ENCODE results near the gene ZNF609. TPM values are rescaled to one million over a fixed set of nuclear protein-coding genes. Genes with fewer than 3 reads are reported as not detected.

The ZNF609 gene
- total RNA-seq, 1 experiment from 2014 or later, result 31.0 TPM

- peaks cover 23 to 26% of the 10 kb centered on the region in 2 experiments; a peak in 3 of 4 replicates for H3K36me3 ChIP-seq (ENCODE audit: control insufficient read depth in 1 of 2, insufficient read depth in 2 of 2, low read length in 2 of 2)
- BruUV-seq (replicated peaks), result no TSS peak
- ATAC-seq (no peak), DNase-seq (ENCODE audit: low read depth, low spot score) (no peak)
- peaks cover 48% of the 10 kb centered on the region for H3K79me2 ChIP-seq (ENCODE audit: insufficient read depth, low read length)
- H3K9ac ChIP-seq (ENCODE audit: low read length), result no peak overlapping the region
- H3K9me3 ChIP-seq (ENCODE audit: control insufficient read depth in 1 of 2, insufficient read depth in 1 of 2, low read depth in 1 of 2, low read length in 2 of 2), result no peaks in the 10 kb centered on the region
- H3K4me3 ChIP-seq (replicated peaks in 1 of 2; ENCODE audit: low read depth in 1 of 2, low read length in 2 of 2), result no peak overlapping the region
- H3K27me3 ChIP-seq (ENCODE audit: insufficient read depth, low read length), result no peaks in the 10 kb centered on the region
- no peak overlapping the region for H3K4me2 ChIP-seq (ENCODE audit: low read length)
- no peaks in the 10 kb centered on the region for H3K9me2 ChIP-seq (ENCODE audit: insufficient read depth)
- no peaks in the 10 kb centered on the region for H3K4me1 ChIP-seq (ENCODE audit: control insufficient read depth in 1 of 2, insufficient read depth in 2 of 2, low read length in 2 of 2)
- H4K20me1 ChIP-seq (ENCODE audit: insufficient read depth), result no peaks in the 10 kb centered on the region; the same call in none of the 2 replicates
- CTCF ChIA-PET, result no interaction called here
- H3K27ac ChIP-seq (ENCODE audit: low read depth, low read length), result no peak overlapping the region
- H2AFZ ChIP-seq (ENCODE audit: low read depth, low read length, poor library complexity, severe bottlenecking), result no peak overlapping the region
- POLR2A ChIA-PET, result no interaction called here
- intact Hi-C loops (cut with micrococcal nuclease), result no loop called here
- TF ChIP-seq ATF3 (IDR thresholded peaks at IDR 0.05), result no peak
- RAD21 ChIA-PET (ENCODE audit: low non-redundant PET in 1 of 2, low total read pairs in 2 of 2, uncharacterized antibody in 2 of 2, unreplicated experiment in 2 of 2), result no interaction called here
Observed at GRCh38 chr15:64502151-64502550, 41.8 kb downstream of the ZNF609 start.

GRCh38 chr15:64502551-64502950, 42.2 kb downstream of the ZNF609 start:
- no peak overlapping the region for H2AFZ ChIP-seq (ENCODE audit: low read depth, low read length, poor library complexity, severe bottlenecking)
- H3K27ac ChIP-seq (ENCODE audit: low read depth, low read length), result no peak overlapping the region
- BruUV-seq (replicated peaks), result no TSS peak

More at GRCh38 chr15:64502551-64502950, 42.2 kb downstream of the ZNF609 start:
- H3K9me2 ChIP-seq (ENCODE audit: insufficient read depth), result no peaks in the 10 kb centered on the region
- TF ChIP-seq YY1 (IDR thresholded peaks at IDR 0.05; ENCODE audit: extremely low read depth, insufficient replicate concordance, low read depth, low read length), result no peak
- no peak for TF ChIP-seq POLR2AphosphoS5 (IDR thresholded peaks at IDR 0.05; ENCODE audit: low read depth, low read length)
- TF ChIP-seq EGR1 (IDR thresholded peaks at IDR 0.05; ENCODE audit: low read depth), result no peak
- TF ChIP-seq RAD21 (IDR thresholded peaks at IDR 0.05; ENCODE audit: low read depth), result no peak
- TF ChIP-seq CEBPB (IDR thresholded peaks at IDR 0.05; ENCODE audit: low read depth), result no peak
- no peak for TF ChIP-seq MAX (IDR thresholded peaks at IDR 0.05)
- TF ChIP-seq ZFX (IDR thresholded peaks at IDR 0.05), result no peak
- TF ChIP-seq POLR2A (IDR thresholded peaks at IDR 0.05; ENCODE audit: borderline replicate concordance, extremely low read depth, insufficient read depth, insufficient read length), result no peak
- TF ChIP-seq ZNF274 (IDR thresholded peaks at IDR 0.05; ENCODE audit: low read depth, low read length), result no peak
- TF ChIP-seq ELF1 (IDR thresholded peaks at IDR 0.05; ENCODE audit: borderline replicate concordance, low read depth), result no peak
- TF ChIP-seq SIN3A (IDR thresholded peaks at IDR 0.05; ENCODE audit: low read depth), result no peak
- no peak overlapping the region for H3K9ac ChIP-seq (ENCODE audit: low read length)
- no peaks in the 10 kb centered on the region for H3K9me3 ChIP-seq (ENCODE audit: control insufficient read depth in 1 of 2, insufficient read depth in 1 of 2, low read depth in 1 of 2, low read length in 2 of 2)
- ChIA-PET POLR2A (no interaction called here), RAD21 (ENCODE audit: low non-redundant PET in 1 of 2, low total read pairs in 2 of 2, uncharacterized antibody in 2 of 2, unreplicated experiment in 2 of 2) (no interaction called here), CTCF (no interaction called here)
- H3K4me2 ChIP-seq (ENCODE audit: low read length), result no peak overlapping the region
- H3K79me2 ChIP-seq (ENCODE audit: insufficient read depth, low read length), result peaks cover 52% of the 10 kb centered on the region
- ATAC-seq (no peak), DNase-seq (ENCODE audit: low read depth, low spot score) (no peak)
- no peak overlapping the region for H3K4me3 ChIP-seq (replicated peaks in 1 of 2; ENCODE audit: low read depth in 1 of 2, low read length in 2 of 2)
- H4K20me1 ChIP-seq (ENCODE audit: insufficient read depth), result no peaks in the 10 kb centered on the region; the same call in none of the 2 replicates
- intact Hi-C loops (cut with micrococcal nuclease), result no loop called here
- H3K4me1 ChIP-seq (ENCODE audit: control insufficient read depth in 1 of 2, insufficient read depth in 2 of 2, low read length in 2 of 2), result no peaks in the 10 kb centered on the region
- no peaks in the 10 kb centered on the region for H3K27me3 ChIP-seq (ENCODE audit: insufficient read depth, low read length)
- peaks cover 23 to 26% of the 10 kb centered on the region in 2 experiments; a peak in 3 of 4 replicates for H3K36me3 ChIP-seq (ENCODE audit: control insufficient read depth in 1 of 2, insufficient read depth in 2 of 2, low read length in 2 of 2)
